Chondrocyte (in vitro differentiated cells): ENCODE results near the gene METTL16. TPM values are rescaled to one million over a fixed set of nuclear protein-coding genes. Genes with fewer than 3 reads are reported as not detected.

ENCODE experiments used
- DNase-seq: peaks from one replicate; pipeline ENCODE4 v3.0.0; 2021; ENCODE audit warnings: mixed read lengths, low spot score
- H3K27ac Mint-ChIP-seq: one replicate; pipeline ENCODE4 v1.8.0; 2021; ENCODE audit warnings: mild to moderate bottlenecking, moderate library complexity, mixed read lengths; ENCODE audit not compliant: unreplicated experiment
- H3K27me3 Mint-ChIP-seq: 2 replicates; pipeline ENCODE4 v1.8.0; 2021; ENCODE audit warnings: low read depth, mixed read lengths
- H3K36me3 Mint-ChIP-seq: 2 replicates; pipeline ENCODE4 v1.8.0; 2021; ENCODE audit warnings: low read depth, mixed read lengths
- H3K4me1 Mint-ChIP-seq: 2 replicates; pipeline ENCODE4 v1.8.0; 2021; ENCODE audit warnings: low read depth, mild to moderate bottlenecking, mixed read lengths
- H3K4me3 Mint-ChIP-seq: one replicate; pipeline ENCODE4 v1.8.0; 2021; ENCODE audit warnings: mild to moderate bottlenecking, moderate library complexity, mixed read lengths; ENCODE audit not compliant: unreplicated experiment
- H3K9me3 Mint-ChIP-seq: 2 replicates; pipeline ENCODE4 v1.8.0; 2021; ENCODE audit warnings: low read depth, mixed read lengths
- CTCF ChIP-seq: fragments of 200-600 bp; sonication (generic); IDR thresholded peaks from 2 replicates; pipeline ENCODE4 v1.5.0; 2021; ENCODE audit warnings: antibody characterized with exemption, mild to moderate bottlenecking, moderate library complexity
- total RNA-seq: library from RNA; stranded (reverse); gene quantifications from 3 replicates; pipeline ENCODE4 v1.2.1, GENCODE V29; 2021

The METTL16 gene
- total RNA-seq, 1 donor from 2014 or later = 21.2 TPM

- no peaks in the 10 kb centered on the region for H3K27me3 Mint-ChIP-seq
- H3K4me1 Mint-ChIP-seq = peaks cover 12% of the 10 kb centered on the region
- no peak for TF ChIP-seq CTCF
- H3K36me3 Mint-ChIP-seq = peaks cover 6% of the 10 kb centered on the region
- no peaks in the 10 kb centered on the region for H3K9me3 Mint-ChIP-seq
- no peak overlapping the region for H3K27ac Mint-ChIP-seq
- no peak overlapping the region for H3K4me3 Mint-ChIP-seq
- DNase-seq = no peak
These were observed 125.1 kb downstream of the METTL16 start for GRCh38 chr17:2386400-2387085.

GRCh38 chr17:2385240-2386210 is 126.2 kb downstream of the METTL16 start:
- Mint-ChIP-seq H3K4me3 (no peak overlapping the region), H3K36me3 (peaks cover 6% of the 10 kb centered on the region), H3K27me3 (no peaks in the 10 kb centered on the region), H3K27ac (no peak overlapping the region), H3K9me3 (no peaks in the 10 kb centered on the region), H3K4me1 (peaks cover 11% of the 10 kb centered on the region)
- no peak for TF ChIP-seq CTCF
- no peak for DNase-seq

- Mint-ChIP-seq H3K4me3 (no peak overlapping the region), H3K4me1 (peaks cover 10% of the 10 kb centered on the region), H3K9me3 (no peaks in the 10 kb centered on the region), H3K27me3 (no peaks in the 10 kb centered on the region), H3K36me3 (peaks cover 6% of the 10 kb centered on the region), H3K27ac (no peak overlapping the region)
- no peak for TF ChIP-seq CTCF
- DNase-seq = no peak
These were observed 127.1 kb downstream of the METTL16 start for GRCh38 chr17:2384439-2385127.

- H3K4me3 Mint-ChIP-seq = no peak overlapping the region
- H3K27me3 Mint-ChIP-seq = no peaks in the 10 kb centered on the region
- H3K27ac Mint-ChIP-seq = no peak overlapping the region
- DNase-seq = no peak
- no peaks in the 10 kb centered on the region for H3K9me3 Mint-ChIP-seq
- H3K36me3 Mint-ChIP-seq = peaks cover 9% of the 10 kb centered on the region
- peaks cover 10% of the 10 kb centered on the region for H3K4me1 Mint-ChIP-seq
- TF ChIP-seq CTCF = no peak
These were observed 128.0 kb downstream of the METTL16 start for GRCh38 chr17:2383628-2384167.
